H1 (cell line): ENCODE data around the gene ABI1. TPM values are rescaled to one million over a fixed set of nuclear protein-coding genes. Genes with fewer than 3 reads are reported as not detected.

ENCODE experiments used
- CTCF ChIA-PET: fragments of 300-600 bp; sonication (Branson Sonifier 250); formaldehyde crosslinking; loops from one replicate; lab custom pipeline; 2021; ENCODE audit not compliant: partially characterized antibody; lab: Charles Lee
- POLR2A ChIA-PET: fragments of 300-600 bp; sonication (Branson Sonifier 250); formaldehyde crosslinking; loops from one replicate; lab custom pipeline; 2021; ENCODE audit warnings: inconsistent platforms; ENCODE audit not compliant: partially characterized antibody; lab: Charles Lee
- DNase-seq, 2 experiments: peaks; one replicate each; pipeline versions ENCODE4 v3.0.0 to v3.0.0-alpha.2; 2010 to 2022; ENCODE audit warnings: low spot score in 2 of 2, low read depth in 1 of 2, mixed read lengths in 1 of 2
- FAIRE-seq: peaks from 2 replicates; lab custom pipeline; 2011; peaks lifted over from hg19 to GRCh38; lab: Jason Lieb, UNC
- H2AFZ ChIP-seq: 2 replicates; pipeline ENCODE4 v1.8.1; 2012; ENCODE audit warnings: low read length, inconsistent platforms
- H2AK5ac ChIP-seq: 2 replicates; pipeline ENCODE4 v1.6.1; 2013; ENCODE audit warnings: low read depth, low read length
- H2BK120ac ChIP-seq: replicated peaks from 2 replicates; pipeline ENCODE3; 2013; ENCODE audit warnings: low read depth, low read length, inconsistent platforms
- H2BK12ac ChIP-seq: 2 replicates; pipeline ENCODE4 v1.6.1; 2013; ENCODE audit warnings: low read depth, low read length
- H2BK15ac ChIP-seq: 2 replicates; pipeline ENCODE4 v1.6.1; 2013; ENCODE audit warnings: low read length
- H2BK20ac ChIP-seq: 2 replicates; pipeline ENCODE4 v1.6.1; 2013; ENCODE audit warnings: low read length
- H2BK5ac ChIP-seq: 2 replicates; pipeline ENCODE4 v1.6.1; 2013; ENCODE audit warnings: low read depth, low read length
- H3K14ac ChIP-seq: 2 replicates; pipeline ENCODE4 v1.6.1; 2013; ENCODE audit warnings: inconsistent platforms; ENCODE audit not compliant: insufficient read length
- H3K18ac ChIP-seq: 2 replicates; pipeline ENCODE4 v1.6.1; 2013; ENCODE audit warnings: low read length; ENCODE audit errors: extremely low read depth
- H3K23ac ChIP-seq: 2 replicates; pipeline ENCODE4 v1.6.1; 2013; ENCODE audit warnings: inconsistent platforms; ENCODE audit not compliant: insufficient read length
- H3K23me2 ChIP-seq: 2 replicates; pipeline ENCODE4 v1.6.1; 2013; ENCODE audit warnings: low read depth, low read length
- H3K27ac ChIP-seq: 2 replicates; pipeline ENCODE4 v1.6.1; 2011; ENCODE audit warnings: low read depth, low read length, inconsistent platforms
- H3K27me3 ChIP-seq, 4 experiments: replicated peaks in 1 of 4; 1 replicate in 1 of 4; 2 replicates in 3 of 4; pipeline versions ENCODE4 v1.6.1 to v1.8.1; 2011 to 2013; ENCODE audit warnings: low read length in 3 of 4, mild to moderate bottlenecking in 3 of 4, inconsistent platforms in 2 of 4, mixed read lengths in 2 of 4, moderate library complexity in 1 of 4; ENCODE audit not compliant: control insufficient read depth in 3 of 4, insufficient read depth in 3 of 4; ENCODE audit errors: extremely low read depth in 1 of 4
- H3K36me3 ChIP-seq, 4 experiments: 2 replicates each; pipeline versions ENCODE4 v1.6.1 to v1.8.1; 2011 to 2013; ENCODE audit warnings: mild to moderate bottlenecking in 4 of 4, low read length in 3 of 4, moderate library complexity in 2 of 4, control low read depth in 1 of 4, inconsistent platforms in 1 of 4; ENCODE audit not compliant: insufficient read depth in 4 of 4, control insufficient read depth in 2 of 4
- H3K4ac ChIP-seq: replicated peaks from 2 replicates; pipeline ENCODE3; 2013; ENCODE audit warnings: low read length, low read depth, mixed read lengths, inconsistent platforms; ENCODE audit not compliant: insufficient read length
- H3K4me1 ChIP-seq, 4 experiments: replicated peaks in 1 of 4; 1 replicate in 1 of 4; 2 replicates in 3 of 4; pipeline versions ENCODE4 v1.6.1 to v1.8.1; 2011 to 2013; ENCODE audit warnings: low read length in 3 of 4, inconsistent platforms in 2 of 4, mixed read lengths in 1 of 4; ENCODE audit not compliant: insufficient read depth in 4 of 4, control insufficient read depth in 3 of 4
- H3K4me2 ChIP-seq, 2 experiments: 2 replicates each; pipeline versions ENCODE4 v1.6.1 to v1.8.1; 2011 to 2013; ENCODE audit warnings: low read depth in 2 of 2, low read length in 2 of 2, control low read depth in 1 of 2, inconsistent platforms in 1 of 2, mild to moderate bottlenecking in 1 of 2; ENCODE audit not compliant: insufficient read depth in 1 of 2
- H3K4me3 ChIP-seq, 4 experiments: fragments of 200-600, 300-600 bp in 1 of 4; sonication (generic), shearing (Covaris generic), sonication (Bioruptor Twin) in 1 of 4; 2 replicates each; pipeline versions ENCODE4 v1.5.1 to v1.8.1; 2011 to 2016; ENCODE audit warnings: low read length in 4 of 4, low read depth in 3 of 4, control low read depth in 2 of 4, inconsistent platforms in 2 of 4, mild to moderate bottlenecking in 2 of 4, mixed read lengths in 1 of 4, moderate library complexity in 1 of 4; ENCODE audit not compliant: insufficient read depth in 2 of 4; ENCODE audit errors: extremely low read depth in 1 of 4
- H3K56ac ChIP-seq: replicated peaks from 2 replicates; pipeline ENCODE3; 2013; ENCODE audit warnings: low read depth, mild to moderate bottlenecking, mixed read lengths, low read length, inconsistent platforms; ENCODE audit not compliant: insufficient read length
- H3K79me1 ChIP-seq: 2 replicates; pipeline ENCODE4 v1.6.1; 2013; ENCODE audit warnings: low read depth, low read length, control low read depth
- H3K79me2 ChIP-seq, 2 experiments: 2 replicates each; pipeline versions ENCODE4 v1.6.1 to v1.8.1; 2012 to 2013; ENCODE audit warnings: low read length in 2 of 2, mild to moderate bottlenecking in 2 of 2, inconsistent platforms in 1 of 2; ENCODE audit not compliant: insufficient read depth in 2 of 2, control insufficient read depth in 1 of 2
- H3K9ac ChIP-seq, 4 experiments: replicated peaks in 1 of 4; 1 replicate in 1 of 4; 2 replicates in 3 of 4; pipeline versions ENCODE4 v1.6.1 to v1.8.1; 2011 to 2013; ENCODE audit warnings: low read depth in 3 of 4, low read length in 3 of 4, control low read depth in 2 of 4, mild to moderate bottlenecking in 2 of 4, moderate library complexity in 2 of 4, inconsistent platforms in 1 of 4; ENCODE audit errors: extremely low read depth in 1 of 4
- H3K9me3 ChIP-seq, 2 experiments: 2 replicates each; pipeline versions ENCODE4 v1.6.1 to v1.8.1; 2012 to 2013; ENCODE audit warnings: mild to moderate bottlenecking in 2 of 2, moderate library complexity in 2 of 2, control low read depth in 1 of 2, inconsistent platforms in 1 of 2, low read depth in 1 of 2, low read length in 1 of 2, mixed read lengths in 1 of 2; ENCODE audit not compliant: insufficient read depth in 2 of 2
- H4K20me1 ChIP-seq, 2 experiments: replicated peaks in 1 of 2; 2 replicates each; pipeline versions ENCODE3 to v1.8.1; 2011 to 2013; ENCODE audit warnings: inconsistent platforms in 2 of 2, low read length in 2 of 2, mild to moderate bottlenecking in 1 of 2; ENCODE audit not compliant: insufficient read depth in 2 of 2, control insufficient read depth in 1 of 2
- H4K5ac ChIP-seq: 2 replicates; pipeline ENCODE4 v1.6.1; 2013; ENCODE audit warnings: low read length, low read depth, mixed read lengths, inconsistent platforms; ENCODE audit not compliant: insufficient read length
- H4K8ac ChIP-seq: 2 replicates; pipeline ENCODE4 v1.8.0; 2013; ENCODE audit warnings: mild to moderate bottlenecking, moderate library complexity, low read length, inconsistent platforms; ENCODE audit not compliant: insufficient read depth; ENCODE audit errors: extremely low read depth
- H4K91ac ChIP-seq: replicated peaks from 2 replicates; pipeline ENCODE3; 2013; ENCODE audit warnings: low read length, mixed read lengths, inconsistent platforms; ENCODE audit not compliant: insufficient read length
- ASH2L ChIP-seq: fragments of 200-600, 300-600 bp; sonication (generic); IDR thresholded peaks from one replicate; pipeline ENCODE4 v1.7.1; 2017; ENCODE audit warnings: low read length
- CTBP2 ChIP-seq: IDR thresholded peaks from 2 replicates; pipeline ENCODE4 v1.7.0; 2011; ENCODE audit warnings: borderline replicate concordance, mild to moderate bottlenecking, moderate library complexity, mixed read lengths, low read length; ENCODE audit not compliant: insufficient read depth, insufficient read length
- EZH2 ChIP-seq: fragments of 200-600 bp; sonication (generic); IDR thresholded peaks from 2 replicates; pipeline ENCODE4 v1.7.1; 2012; ENCODE audit warnings: low read depth, mild to moderate bottlenecking, moderate library complexity, low read length, inconsistent platforms; ENCODE audit not compliant: severe bottlenecking
- TAF1 ChIP-seq: IDR thresholded peaks from 2 replicates; pipeline ENCODE4 v1.6.1; 2011; ENCODE audit warnings: mild to moderate bottlenecking, low read depth, low read length
- WGBS, 2 experiments: shearing (Covaris generic) in 1 of 2; methylation state at CpG; one replicate each; pipeline versions ENCODE4 v1.1.6 to v1.1.7; 2013 to 2015; ENCODE audit warnings: low lambda C conversion rate in 2 of 2, mixed read lengths in 2 of 2, inconsistent platforms in 1 of 2, low coverage in 1 of 2, missing lambda C conversion rate in 1 of 2; ENCODE audit not compliant: insufficient replicate concordance in 2 of 2, insufficient coverage in 1 of 2, insufficient read length in 1 of 2; ENCODE audit errors: extremely low coverage in 1 of 2, missing lambda C conversion rate in 1 of 2; 5-methylcytosine and 5-hydroxymethylcytosine counted together
- polyA plus RNA-seq, 7 experiments: library from polyadenylated mRNA; depleted of rRNA in 3 of 7; stranded (reverse) in 5 of 7; unstranded in 2 of 7; fragments of >200 nt in 5 of 7; fragments of 200-250 nt in 2 of 7; gene quantifications; 1 replicate in 5 of 7; 2 replicates in 1 of 7; 4 replicates in 1 of 7; pipeline versions ENCODE4 v1.2.1 to v1.2.3, GENCODE V29; 2011 to 2013; ENCODE audit warnings: missing spikeins in 2 of 7, mixed read lengths in 2 of 7
- total RNA-seq: library from RNA; stranded (reverse); fragmentation: NEBNext Ultra II Directional; extraction: Animal tissue kit (Norgen Biotek cat#: 25700); gene quantifications from 2 replicates; pipeline ENCODE4 v1.2.1, GENCODE V29; 2021
- TF ChIP-seq, protein P1 (sequence below): IDR thresholded peaks from 2 replicates; pipeline ENCODE4 v1.6.1; 2012; ENCODE audit warnings: inconsistent platforms
- TF ChIP-seq, protein P2 (sequence below): IDR thresholded peaks from 2 replicates; pipeline ENCODE4 v1.6.1; 2012; ENCODE audit warnings: low read length, inconsistent platforms

The ABI1 gene
- total and polyA plus RNA-seq, 2 of the 8 experiments (the other 6 are each of a cell fraction or from before 2014, with no cell fraction given) = 35.4 to 37.0 TPM

DNA sequence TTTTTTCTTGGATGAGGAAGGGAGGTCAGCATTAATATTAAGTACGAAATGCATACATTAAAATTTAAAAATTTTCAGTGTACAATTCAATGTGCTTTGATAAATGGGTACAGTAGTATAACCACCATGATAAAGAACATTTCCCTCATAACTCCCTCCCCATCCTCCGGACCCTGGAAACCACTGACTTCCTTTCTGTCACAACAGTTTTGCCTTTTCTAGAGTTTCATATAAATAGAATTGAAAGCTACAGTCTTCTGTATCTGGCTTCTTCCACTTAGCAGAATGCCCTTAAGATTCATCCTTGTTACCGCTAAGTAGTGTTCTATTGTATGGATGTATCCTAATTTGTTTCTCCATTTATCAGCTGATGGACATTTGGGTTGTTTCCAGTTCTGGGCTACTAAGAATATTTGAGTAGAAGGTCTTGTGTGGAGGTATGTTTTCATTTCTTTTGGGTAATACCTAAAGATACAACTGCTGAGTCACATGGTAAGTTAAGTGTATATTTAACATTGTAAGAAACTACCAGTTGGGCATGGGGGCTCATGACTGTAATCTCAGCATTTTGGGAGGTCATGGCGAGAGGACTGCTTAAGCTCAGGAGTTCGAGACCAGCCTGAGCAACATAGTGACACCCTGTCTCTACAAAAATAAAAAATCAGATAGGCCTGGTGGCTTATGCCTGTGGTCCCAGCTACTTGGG is 30.8 kb downstream of the ABI1 start:
- Histone ChIP-seq H3K23ac (no peak overlapping the region), H3K4me3 (no peak overlapping the region), H3K23me2 (no peaks in the 10 kb centered on the region), H3K14ac (no peak overlapping the region), H3K27me3 (no peaks in the 10 kb centered on the region), H4K91ac (no peak overlapping the region), H4K20me1 (peaks cover 0 to 4% of the 10 kb centered on the region in 2 experiments), H4K8ac (no peak overlapping the region), H3K36me3 (no peaks in the 10 kb centered on the region), H3K9ac (no peak overlapping the region), H2AK5ac (no peak overlapping the region), H3K56ac (no peak overlapping the region), H3K9me3 (no peaks in the 10 kb centered on the region), H3K27ac (no peak overlapping the region), H2BK15ac (no peak overlapping the region), H3K4ac (no peak overlapping the region), H2BK120ac (no peak overlapping the region), H4K5ac (no peak overlapping the region), H3K4me2 (no peak overlapping the region), H3K79me2 (peaks cover 0 to 71% of the 10 kb centered on the region in 2 experiments; a peak in 2 of 4 replicates), H3K18ac (no peak overlapping the region), H2BK20ac (no peak overlapping the region), H2BK5ac (no peak overlapping the region), H3K79me1 (no peaks in the 10 kb centered on the region; the same call in 1 of the 2 replicates), H3K4me1 (no peaks in the 10 kb centered on the region), H2BK12ac (no peak overlapping the region), H2AFZ (no peak overlapping the region)
- FAIRE-seq (no peak), DNase-seq (no peak)
- CTCF ChIA-PET = interaction anchor here (1.0 to 1.3 kb wide), 2 partner anchors 10 to 1104 kb away, joined by 3 to 4 read pairs; no protein-coding TSS in a partner anchor
- POLR2A ChIA-PET = no interaction called here
- 96% methylated on average over 5 of the region's 5 CpGs; no CpG with 5 or more reads in 1 of the 2 experiments for WGBS, 2 experiments
- TF ChIP-seq, protein P1, sequence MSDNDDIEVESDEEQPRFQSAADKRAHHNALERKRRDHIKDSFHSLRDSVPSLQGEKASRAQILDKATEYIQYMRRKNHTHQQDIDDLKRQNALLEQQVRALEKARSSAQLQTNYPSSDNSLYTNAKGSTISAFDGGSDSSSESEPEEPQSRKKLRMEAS = no peak
- TF ChIP-seq ASH2L (no peak), TAF1 (no peak), CTBP2 (no peak), EZH2 (no peak)
- TF ChIP-seq, protein P2, sequence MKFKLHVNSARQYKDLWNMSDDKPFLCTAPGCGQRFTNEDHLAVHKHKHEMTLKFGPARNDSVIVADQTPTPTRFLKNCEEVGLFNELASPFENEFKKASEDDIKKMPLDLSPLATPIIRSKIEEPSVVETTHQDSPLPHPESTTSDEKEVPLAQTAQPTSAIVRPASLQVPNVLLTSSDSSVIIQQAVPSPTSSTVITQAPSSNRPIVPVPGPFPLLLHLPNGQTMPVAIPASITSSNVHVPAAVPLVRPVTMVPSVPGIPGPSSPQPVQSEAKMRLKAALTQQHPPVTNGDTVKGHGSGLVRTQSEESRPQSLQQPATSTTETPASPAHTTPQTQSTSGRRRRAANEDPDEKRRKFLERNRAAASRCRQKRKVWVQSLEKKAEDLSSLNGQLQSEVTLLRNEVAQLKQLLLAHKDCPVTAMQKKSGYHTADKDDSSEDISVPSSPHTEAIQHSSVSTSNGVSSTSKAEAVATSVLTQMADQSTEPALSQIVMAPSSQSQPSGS = no peak
